ENCODE data around the gene ZNF30. TPM values are rescaled to one million over a fixed set of nuclear protein-coding genes. Genes with fewer than 3 reads are reported as not detected.
A peak's percentile ranks its signal among the peaks of the same experiment; 100 is the strongest.
"Not testable (repeated sequence)": the region's sequence is repeated elsewhere in the genome, so short reads cannot be mapped to it uniquely, and the experiment has no call there.

ZNF30 gene
- total RNA-seq, 1 donor from 2014 or later = 3.5 TPM

DNA sequence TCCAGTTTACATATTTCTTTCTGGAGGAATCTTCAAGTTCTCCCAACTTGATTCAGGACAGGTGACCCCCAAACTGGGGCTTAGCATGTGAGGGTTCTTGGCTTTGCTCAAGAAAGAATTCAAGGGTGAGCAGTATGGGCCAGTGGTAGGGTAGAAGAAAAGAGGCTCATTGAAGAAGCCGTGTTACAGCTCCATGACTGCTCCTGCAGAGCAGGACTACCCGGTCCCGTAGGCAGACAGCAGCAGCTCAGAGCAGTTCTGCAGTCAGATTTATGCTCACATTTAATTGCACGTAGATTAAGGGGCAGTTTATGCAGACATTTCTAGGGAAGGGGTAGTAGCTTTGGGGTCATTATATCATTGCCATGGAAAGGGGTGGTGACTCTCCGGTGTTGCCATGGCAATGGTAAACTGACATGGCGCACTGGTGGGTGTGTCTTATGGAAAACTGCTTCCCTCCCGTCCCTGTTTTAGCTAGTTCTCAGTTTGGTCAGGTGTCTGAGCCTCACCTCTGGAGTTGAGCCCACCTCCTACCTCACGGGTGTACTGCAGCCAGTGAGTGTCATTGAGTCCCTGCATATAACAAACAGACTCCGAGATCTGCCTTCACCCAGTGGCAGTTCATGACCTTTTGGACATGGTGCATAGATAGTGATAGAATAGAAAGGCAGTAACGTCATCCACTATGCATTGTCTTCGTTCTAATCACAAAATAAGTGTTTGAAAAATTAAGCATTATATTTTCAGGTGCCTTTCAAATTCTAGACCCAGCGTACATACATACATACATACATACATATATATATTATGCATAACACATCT lies 53.3 kb downstream of the ZNF30 start:
- intact Hi-C loops (cut with micrococcal nuclease) = no loop called here
- H3K4me1 Mint-ChIP-seq (ENCODE audit: low read depth) = peaks cover 18% of the 10 kb centered on the region
- DNase-seq (ENCODE audit: low spot score) = no peak

DNA sequence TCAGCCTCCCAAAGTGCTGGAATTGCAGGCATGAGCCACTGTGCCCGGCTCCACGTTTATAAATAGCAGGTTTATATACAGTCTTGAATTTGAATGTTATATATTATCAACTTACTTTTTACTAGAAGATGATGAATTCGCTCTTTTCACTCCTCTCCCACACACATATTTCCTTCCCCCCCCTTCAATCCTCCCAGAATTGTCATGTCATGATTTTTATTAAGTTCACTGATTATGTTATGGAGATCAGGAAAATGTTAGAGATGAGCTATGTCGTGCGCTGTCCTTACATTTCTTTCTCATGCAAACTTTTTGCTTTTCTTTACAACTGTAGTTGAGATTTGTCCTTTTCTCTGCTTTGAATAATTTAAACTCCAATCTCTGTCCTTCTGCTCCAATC lies 55.6 kb downstream of the ZNF30 start:
- Mint-ChIP-seq H3K9me3 (peaks cover 3% of the 10 kb centered on the region), H3K27me3 (ENCODE audit: low read depth) (peaks cover 4% of the 10 kb centered on the region), H3K27ac (no peak overlapping the region), H3K4me3 (ENCODE audit: low read depth) (no peak overlapping the region), H3K4me1 (ENCODE audit: low read depth) (peaks cover 20% of the 10 kb centered on the region), H3K36me3 (ENCODE audit: low read depth) (peaks cover 4% of the 10 kb centered on the region)
- DNase-seq (ENCODE audit: low spot score) = no peak
- intact Hi-C loops (cut with micrococcal nuclease) = no loop called here

More for the DNA sequence above, 53.3 kb downstream of the ZNF30 start:
- peaks cover under 1% of the 10 kb centered on the region for H3K36me3 Mint-ChIP-seq (ENCODE audit: low read depth)
- H3K9me3 Mint-ChIP-seq = peaks cover 10% of the 10 kb centered on the region
- H3K27me3 Mint-ChIP-seq (ENCODE audit: low read depth) = peaks cover 4% of the 10 kb centered on the region
- H3K4me3 Mint-ChIP-seq (ENCODE audit: low read depth) = no peak overlapping the region
- no peak overlapping the region for H3K27ac Mint-ChIP-seq

DNA sequence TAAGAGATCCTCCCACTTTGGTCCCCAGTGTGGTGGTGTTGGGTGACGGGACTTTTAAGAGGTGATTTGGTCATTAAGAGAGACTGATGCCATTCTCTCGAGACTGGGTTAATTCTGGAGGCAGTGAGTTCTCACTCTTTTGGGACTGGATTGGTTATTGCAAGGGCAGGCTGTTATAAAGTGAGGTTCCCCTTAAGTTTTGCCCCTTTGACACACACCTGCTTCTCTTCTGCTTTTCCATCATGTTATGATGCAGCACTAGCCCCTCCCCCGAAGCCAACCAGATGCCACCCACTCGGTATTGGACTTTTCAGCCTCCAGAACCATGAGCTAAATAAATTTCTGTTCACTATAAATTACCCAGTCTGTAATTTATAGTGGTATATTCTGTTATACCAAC lies 57.1 kb downstream of the ZNF30 start:
- Mint-ChIP-seq H3K36me3 (ENCODE audit: low read depth) (peaks cover 4% of the 10 kb centered on the region), H3K4me3 (ENCODE audit: low read depth) (no peak overlapping the region), H3K27me3 (ENCODE audit: low read depth) (peaks cover 4% of the 10 kb centered on the region), H3K4me1 (ENCODE audit: low read depth) (peaks cover 26% of the 10 kb centered on the region), H3K9me3 (peaks cover 3% of the 10 kb centered on the region), H3K27ac (no peak overlapping the region)
- no peak for DNase-seq (ENCODE audit: low spot score)
- intact Hi-C loops (cut with micrococcal nuclease) = no loop called here

DNA sequence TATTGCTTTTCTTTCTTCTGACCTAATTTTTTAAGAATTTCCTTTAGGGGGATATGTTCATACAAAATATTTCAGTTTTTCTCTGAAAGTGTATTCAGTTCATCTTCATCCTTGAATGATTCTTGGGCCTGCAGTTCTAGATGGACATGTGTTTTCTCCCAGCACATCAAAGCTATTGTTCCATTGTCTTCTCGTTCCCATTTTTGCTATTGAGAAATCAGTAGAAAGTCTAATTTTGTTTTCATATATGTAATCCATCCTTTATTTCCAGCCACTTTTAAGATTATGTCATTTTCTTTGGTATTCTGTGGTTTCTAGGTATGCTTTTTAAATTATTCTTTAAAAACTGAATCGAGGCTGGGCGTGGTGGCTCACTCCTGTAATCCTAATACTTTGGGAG lies 57.6 kb downstream of the ZNF30 start:
- peaks cover 4% of the 10 kb centered on the region for H3K27me3 Mint-ChIP-seq (ENCODE audit: low read depth)

DNA sequence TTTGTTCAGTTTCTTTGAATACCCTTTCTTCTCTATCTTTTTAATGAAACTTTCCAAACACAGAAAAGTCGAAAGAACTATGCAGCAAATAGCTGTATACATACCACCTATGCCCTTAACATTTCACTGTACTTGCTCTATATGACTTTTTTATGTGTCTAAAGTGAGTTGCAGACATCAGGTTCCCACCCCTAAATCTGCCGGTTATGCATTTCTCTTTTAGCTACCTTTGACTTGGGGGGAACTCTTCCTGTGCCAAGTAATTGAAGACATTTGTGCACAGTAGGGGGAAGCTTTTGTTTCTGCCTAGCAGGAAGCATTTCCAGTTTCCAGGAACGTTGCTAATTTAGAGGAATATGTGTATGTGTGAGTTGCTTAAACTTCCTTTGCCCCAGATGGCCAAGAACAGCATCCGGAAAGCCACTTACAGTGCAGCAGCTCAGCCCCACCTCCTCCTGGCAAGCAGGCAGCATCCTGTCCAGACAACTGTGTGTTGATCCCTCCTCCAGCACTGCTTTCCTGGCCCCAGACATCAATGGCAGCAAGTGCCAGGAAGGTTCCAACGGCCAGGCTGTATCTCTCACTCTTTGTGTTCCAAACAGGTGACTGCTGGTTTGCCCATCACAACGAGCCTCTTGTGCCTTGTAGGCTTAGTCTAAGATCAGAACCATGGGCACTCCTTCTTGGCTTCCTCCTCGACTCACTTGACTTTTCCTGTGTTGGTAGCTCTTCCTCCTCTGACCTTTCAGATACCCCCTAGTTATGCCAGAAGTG lies 58.7 kb downstream of the ZNF30 start:
- Mint-ChIP-seq H3K4me3 (ENCODE audit: low read depth) (peak overlapping the region; percentile 56), H3K27me3 (ENCODE audit: low read depth) (peaks cover 4% of the 10 kb centered on the region), H3K36me3 (ENCODE audit: low read depth) (peaks cover 6% of the 10 kb centered on the region), H3K9me3 (peaks cover 3% of the 10 kb centered on the region), H3K4me1 (ENCODE audit: low read depth) (peaks cover 37% of the 10 kb centered on the region), H3K27ac (peak overlapping the region; percentile 76)
- intact Hi-C loops (cut with micrococcal nuclease) = no loop called here
- DNase-seq (ENCODE audit: low spot score) = no peak

More for the DNA sequence above, 57.6 kb downstream of the ZNF30 start:
- intact Hi-C loops (cut with micrococcal nuclease) = no loop called here
- Mint-ChIP-seq H3K4me3 (ENCODE audit: low read depth) (no peak overlapping the region), H3K36me3 (ENCODE audit: low read depth) (peaks cover 4% of the 10 kb centered on the region), H3K4me1 (ENCODE audit: low read depth) (peaks cover 31% of the 10 kb centered on the region), H3K9me3 (peaks cover 3% of the 10 kb centered on the region), H3K27ac (no peak overlapping the region)
- DNase-seq (ENCODE audit: low spot score) = no peak

DNA sequence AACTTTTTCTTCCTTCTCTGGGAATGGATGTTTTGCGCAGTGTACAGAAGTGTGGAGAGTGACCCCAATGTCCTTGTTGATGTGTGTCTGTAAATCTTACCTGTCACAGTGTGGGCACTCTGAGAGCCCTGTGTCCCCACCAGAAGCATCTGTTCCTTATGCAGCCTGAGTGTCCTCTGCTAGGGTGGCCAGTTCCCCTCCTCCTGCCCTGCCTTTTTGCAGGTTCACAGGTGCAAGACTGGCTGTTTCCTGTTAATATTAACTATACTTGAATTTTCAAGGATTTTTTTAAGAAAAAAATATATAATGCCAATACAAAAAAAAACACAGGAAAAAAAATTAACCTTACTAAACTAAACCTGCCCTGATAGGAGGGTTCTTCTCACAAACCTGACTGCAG lies 61.4 kb downstream of the ZNF30 start:
- Mint-ChIP-seq H3K27ac (peak overlapping the region; percentile 60), H3K4me1 (ENCODE audit: low read depth) (peaks cover 45% of the 10 kb centered on the region), H3K4me3 (ENCODE audit: low read depth) (no peak overlapping the region), H3K9me3 (peaks cover 12% of the 10 kb centered on the region), H3K27me3 (ENCODE audit: low read depth) (no peaks in the 10 kb centered on the region), H3K36me3 (ENCODE audit: low read depth) (peaks cover 11% of the 10 kb centered on the region)
- no peak for DNase-seq (ENCODE audit: low spot score)
- intact Hi-C loops (cut with micrococcal nuclease) = no loop called here

DNA sequence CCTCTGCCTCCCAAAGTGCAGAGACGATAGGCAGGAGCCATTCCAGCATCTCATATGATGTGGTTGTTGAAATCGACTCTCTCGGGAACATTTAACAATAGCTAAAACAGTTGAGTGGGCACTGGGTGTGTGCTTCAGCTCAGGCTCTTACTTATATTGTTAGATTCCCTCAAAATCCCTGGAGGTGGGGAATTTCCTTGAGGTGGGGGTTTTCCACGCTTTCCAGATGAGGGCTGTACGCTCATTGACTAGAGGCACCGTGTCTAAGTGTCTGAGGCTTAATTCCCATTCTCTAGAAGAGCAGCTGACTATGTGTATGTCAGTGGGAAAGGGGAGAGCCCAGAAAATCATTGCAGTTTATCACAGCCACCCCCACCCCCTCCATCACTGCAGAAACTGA lies 62.6 kb downstream of the ZNF30 start:
- peaks cover 38% of the 10 kb centered on the region for H3K4me1 Mint-ChIP-seq (ENCODE audit: low read depth)
- no peak for DNase-seq (ENCODE audit: low spot score)
- H3K4me3 Mint-ChIP-seq (ENCODE audit: low read depth) = no peak overlapping the region
- no peaks in the 10 kb centered on the region for H3K27me3 Mint-ChIP-seq (ENCODE audit: low read depth)
- peaks cover 12% of the 10 kb centered on the region for H3K9me3 Mint-ChIP-seq
- intact Hi-C loops (cut with micrococcal nuclease) = no loop called here
- H3K36me3 Mint-ChIP-seq (ENCODE audit: low read depth) = peaks cover 11% of the 10 kb centered on the region
- H3K27ac Mint-ChIP-seq = peak overlapping the region; percentile 82

DNA sequence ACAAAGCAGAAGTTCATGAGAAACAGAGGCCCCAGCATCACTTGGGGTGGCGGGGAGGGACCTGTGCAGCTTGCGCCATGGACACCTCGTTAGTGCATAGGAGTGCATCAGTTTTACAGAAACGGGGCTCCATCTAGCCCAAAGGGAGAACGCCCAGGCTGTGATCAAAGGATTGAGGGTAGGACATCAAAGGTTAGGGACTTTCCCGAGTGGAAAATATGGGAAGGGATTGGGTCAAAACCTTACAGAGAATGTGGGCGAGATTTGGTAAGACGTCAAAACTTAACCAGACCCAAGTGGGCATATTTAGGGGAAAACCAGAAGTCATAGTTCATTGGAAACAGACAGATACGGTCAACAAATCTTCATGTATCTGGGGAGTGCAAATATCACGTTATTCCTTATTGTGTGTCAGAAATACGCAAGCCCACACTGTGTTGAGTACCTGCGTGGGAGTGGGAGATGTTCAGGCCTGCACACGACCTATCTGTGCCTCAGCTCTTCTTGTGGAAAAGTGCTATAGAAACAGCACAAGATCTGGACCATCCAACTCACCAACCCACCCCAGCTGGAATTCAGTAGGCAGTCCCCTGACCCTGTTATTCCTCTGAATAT lies 64.0 kb downstream of the ZNF30 start:
- H3K9me3 Mint-ChIP-seq = peaks cover 9% of the 10 kb centered on the region
- H3K4me1 Mint-ChIP-seq (ENCODE audit: low read depth) = peaks cover 31% of the 10 kb centered on the region
- H3K4me3 Mint-ChIP-seq (ENCODE audit: low read depth) = no peak overlapping the region
- H3K27me3 Mint-ChIP-seq (ENCODE audit: low read depth) = no peaks in the 10 kb centered on the region
- H3K36me3 Mint-ChIP-seq (ENCODE audit: low read depth) = peaks cover 7% of the 10 kb centered on the region
- peak overlapping the region; percentile 96 for H3K27ac Mint-ChIP-seq
- no peak for DNase-seq (ENCODE audit: low spot score)
- intact Hi-C loops (cut with micrococcal nuclease) = loop anchor here (1.0 to 2.0 kb wide), 2 partner anchors 11 to 18 kb away; no protein-coding TSS in a partner anchor

DNA sequence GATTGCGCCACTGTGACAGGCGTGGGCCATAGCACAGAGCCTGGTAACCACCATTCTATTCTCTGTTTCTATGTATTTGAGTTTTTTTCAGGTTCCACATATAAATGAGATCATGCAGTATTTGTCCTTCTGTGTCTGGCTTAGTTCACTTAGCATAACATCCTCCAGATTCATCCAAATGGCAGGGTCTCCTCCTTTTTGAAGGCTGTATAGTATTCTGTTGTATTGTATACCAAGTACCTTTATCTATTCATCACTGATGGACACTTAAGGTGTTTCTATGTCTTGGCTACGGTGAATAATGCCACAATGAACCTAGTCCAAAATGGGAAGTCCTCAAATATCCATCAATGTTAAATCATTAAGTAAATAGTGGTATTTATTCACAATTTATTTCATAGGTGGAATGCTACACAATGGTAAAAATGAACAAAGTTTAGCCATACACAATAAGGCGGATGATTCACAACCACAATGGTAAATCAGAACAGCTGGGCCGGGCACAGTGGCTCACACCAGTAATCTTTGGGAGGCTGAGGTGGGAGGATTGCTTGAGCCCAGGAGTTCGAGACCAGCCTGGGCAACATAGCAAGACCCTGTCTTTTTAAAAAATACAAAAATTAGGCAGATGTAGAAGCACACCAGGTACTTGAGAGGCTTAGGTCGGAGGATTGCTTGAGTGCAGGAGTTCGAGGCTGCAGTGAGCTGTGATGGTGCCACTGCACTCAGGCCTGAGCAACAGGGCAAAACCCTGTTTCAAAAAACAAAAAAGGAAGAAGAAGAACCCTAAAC lies 65.0 kb downstream of the ZNF30 start:
- Mint-ChIP-seq H3K4me1 (ENCODE audit: low read depth) (peaks cover 29% of the 10 kb centered on the region), H3K27me3 (ENCODE audit: low read depth) (no peaks in the 10 kb centered on the region), H3K4me3 (ENCODE audit: low read depth) (no peak overlapping the region), H3K27ac (peak overlapping the region; percentile 96), H3K9me3 (peaks cover 9% of the 10 kb centered on the region), H3K36me3 (ENCODE audit: low read depth) (peaks cover 7% of the 10 kb centered on the region)
- no peak for DNase-seq (ENCODE audit: low spot score)
- intact Hi-C loops (cut with micrococcal nuclease) = loop anchor here (2.0 kb wide), 1 partner anchor 19 kb away; no protein-coding TSS in a partner anchor

DNA sequence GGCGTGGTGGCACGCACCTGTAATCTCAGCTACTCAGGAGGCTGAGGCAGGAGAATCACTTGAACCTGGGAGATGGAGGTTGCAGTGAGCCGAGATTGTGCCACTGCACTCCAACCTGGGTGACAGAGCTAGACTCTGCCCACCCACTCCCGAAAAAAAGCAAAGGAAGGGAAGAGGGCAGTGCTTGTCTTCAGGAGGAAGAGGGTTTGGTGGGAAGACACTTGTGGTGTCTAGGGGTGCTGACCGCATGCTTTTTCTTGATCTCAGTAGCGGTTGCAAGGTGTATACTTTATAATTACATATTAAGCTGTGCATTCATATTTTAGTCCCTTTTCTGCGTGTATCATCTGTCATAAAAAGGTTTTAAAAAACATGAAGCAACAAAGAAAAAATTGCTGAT lies 65.9 kb downstream of the ZNF30 start:
- H3K4me3 Mint-ChIP-seq (ENCODE audit: low read depth); H3K9me3 Mint-ChIP-seq; intact Hi-C loops (cut with micrococcal nuclease); H3K36me3 Mint-ChIP-seq (ENCODE audit: low read depth); H3K27me3 Mint-ChIP-seq (ENCODE audit: low read depth); DNase-seq (ENCODE audit: low spot score); H3K27ac Mint-ChIP-seq: not testable (repeated sequence)
- peaks cover 37% of the 10 kb centered on the region for H3K4me1 Mint-ChIP-seq (ENCODE audit: low read depth)

DNA sequence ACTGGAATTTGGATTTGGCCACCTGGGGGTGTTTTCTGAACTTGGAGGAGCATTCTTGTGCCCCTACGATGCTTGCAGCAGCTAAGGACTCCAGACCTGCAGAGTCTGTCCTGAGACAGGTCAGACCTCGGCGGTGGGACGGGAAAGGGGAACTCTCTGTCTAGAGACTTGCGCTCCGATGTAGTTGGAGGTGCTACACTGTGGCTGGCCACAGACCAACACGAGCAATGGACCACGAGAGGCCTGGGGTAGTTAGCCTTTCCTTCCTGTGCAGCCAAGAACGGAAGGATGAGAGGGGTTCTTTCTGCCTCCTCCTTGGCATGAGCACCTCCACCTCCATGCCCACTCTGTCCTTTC lies 67.6 kb downstream of the ZNF30 start:
- Mint-ChIP-seq H3K27ac (peak overlapping the region; percentile 34), H3K4me1 (ENCODE audit: low read depth) (peaks cover 38% of the 10 kb centered on the region), H3K36me3 (ENCODE audit: low read depth) (peaks cover 14% of the 10 kb centered on the region)

More for the DNA sequence above, 67.6 kb downstream of the ZNF30 start:
- Mint-ChIP-seq H3K9me3 (peaks cover 9% of the 10 kb centered on the region), H3K4me3 (ENCODE audit: low read depth) (no peak overlapping the region), H3K27me3 (ENCODE audit: low read depth) (no peaks in the 10 kb centered on the region)
- no peak for DNase-seq (ENCODE audit: low spot score)
- intact Hi-C loops (cut with micrococcal nuclease) = no loop called here

Measured in activated T-helper 2 cell treated with anti-CD3 and anti-CD28 coated beads, Interferon-gamma antibody, Interleukin-2, Interleukin-4, amounts not matched to agents 10 μg/mL and 5 μg/mL and 100 μg/mL, durations not matched to agents 14 hours and 24 hours and 36 hours (primary cell).